ENCODE results near the gene LSM10. TPM values are rescaled to one million over a fixed set of nuclear protein-coding genes. Genes with fewer than 3 reads are reported as not detected.

LSM10 gene
- total and polyA plus RNA-seq, 2 donors (not counting 3 experiments of a cell fraction or from before 2014, with no cell fraction given) = 38.2 to 76.9 TPM

GRCh38 chr1:36401602-36402503, 4.1 kb upstream of the LSM10 start:
- no peak for FAIRE-seq
- CTCF ChIA-PET = interaction anchor here (1.5 to 2.2 kb wide), 2 partner anchors 20 to 59 kb away, joined by 4 to 6 read pairs; no protein-coding TSS in a partner anchor
- POLR2A ChIA-PET = no interaction called here
- H3K79me2 ChIP-seq (ENCODE audit: control insufficient read depth, insufficient read depth, low read length) = peaks cover 4% of the 10 kb centered on the region
- DNase-seq (ENCODE audit: low read depth, low spot score) = no peak
- intact Hi-C loops (cut with micrococcal nuclease) = no loop called here
- no peaks in the 10 kb centered on the region for H3K9me3 ChIP-seq (replicated peaks; ENCODE audit: control insufficient read depth, insufficient read depth, low read length)
- no peaks in the 10 kb centered on the region for H3K27me3 ChIP-seq (ENCODE audit: control insufficient read depth in 2 of 2, insufficient read depth in 2 of 2, low read length in 2 of 2)
- H3K9me1 ChIP-seq (replicated peaks; ENCODE audit: control insufficient read depth, extremely low read depth, insufficient read depth, low read length) = no peaks in the 10 kb centered on the region
- no peaks in the 10 kb centered on the region for H3K36me3 ChIP-seq (ENCODE audit: control insufficient read depth in 2 of 2, extremely low read depth in 1 of 2, insufficient read depth in 2 of 2, low read length in 2 of 2)
- H3K4me2 ChIP-seq (ENCODE audit: insufficient read depth, low read length) = no peak overlapping the region
- dilution Hi-C loops (cut with MboI; ENCODE audit: extremely low pct_ligation_motif_present, low sequenced_read_pairs) = no loop called here
- no peak overlapping the region for H2AFZ ChIP-seq (ENCODE audit: low read depth, low read length)
- H3K4me3 ChIP-seq (replicated peaks in 1 of 3; ENCODE audit: insufficient read depth in 1 of 3, low read depth in 1 of 3, low read length in 3 of 3) = no peak overlapping the region
- no TSS peak for BruUV-seq (replicated peaks)
- TF ChIP-seq POLR2A (IDR thresholded peaks at IDR 0.05; ENCODE audit: low read depth, low read length) = no peak
- no peak for TF ChIP-seq POLR2AphosphoS5 (IDR thresholded peaks at IDR 0.05; ENCODE audit: insufficient read depth, low read depth, low read length)
- TF ChIP-seq FOS (IDR thresholded peaks at IDR 0.05; ENCODE audit: borderline replicate concordance, insufficient read depth, low read length) = no peak
- TF ChIP-seq MYC (IDR thresholded peaks at IDR 0.05; ENCODE audit: low read depth, low read length) = no peak
- no peak for TF ChIP-seq MAX (IDR thresholded peaks at IDR 0.05; ENCODE audit: insufficient read depth, insufficient read length)
- no peak for TF ChIP-seq GATA2 (IDR thresholded peaks at IDR 0.05; ENCODE audit: insufficient read depth, insufficient read length, low read depth, low read length)
- no peak for TF ChIP-seq CTCF (IDR thresholded peaks at IDR 0.05; ENCODE audit: extremely low read depth in 1 of 2, insufficient read depth in 1 of 2, low read depth in 1 of 2, low read length in 2 of 2)
- TF ChIP-seq EZH2 (IDR thresholded peaks at IDR 0.05; ENCODE audit: borderline replicate concordance, low read depth, low read length, severe bottlenecking) = no peak
- no peak for TF ChIP-seq JUN (IDR thresholded peaks at IDR 0.05; ENCODE audit: borderline replicate concordance, insufficient read depth, insufficient read length, low read depth)
- no peaks in the 10 kb centered on the region for H4K20me1 ChIP-seq (replicated peaks; ENCODE audit: control insufficient read depth, extremely low read depth, insufficient read depth, low read length)
- H3K9ac ChIP-seq (replicated peaks; ENCODE audit: extremely low read depth, insufficient read depth, low read length) = no peak overlapping the region
- H3K4me1 ChIP-seq (ENCODE audit: control insufficient read depth, extremely low read depth, insufficient read depth, low read length) = peaks cover 3% of the 10 kb centered on the region
- H3K27ac ChIP-seq (ENCODE audit: insufficient read depth, low read depth, low read length) = no peak overlapping the region

Measured in endothelial cell of umbilical vein (primary cell).